SK-N-MC (cell line): Measurements from ENCODE around the gene MOXD1.

ENCODE experiments used
- EZH2 ChIP-seq: fragments of 200-600 bp; sonication (generic); IDR thresholded peaks from one replicate; pipeline ENCODE4 v1.6.1; 2017; ENCODE audit warnings: antibody characterized with exemption
- POLR2AphosphoS5 ChIP-seq: IDR thresholded peaks from 2 replicates; pipeline ENCODE4 v1.6.1; 2012; ENCODE audit warnings: mild to moderate bottlenecking, low read depth, low read length, borderline replicate concordance

DNA sequence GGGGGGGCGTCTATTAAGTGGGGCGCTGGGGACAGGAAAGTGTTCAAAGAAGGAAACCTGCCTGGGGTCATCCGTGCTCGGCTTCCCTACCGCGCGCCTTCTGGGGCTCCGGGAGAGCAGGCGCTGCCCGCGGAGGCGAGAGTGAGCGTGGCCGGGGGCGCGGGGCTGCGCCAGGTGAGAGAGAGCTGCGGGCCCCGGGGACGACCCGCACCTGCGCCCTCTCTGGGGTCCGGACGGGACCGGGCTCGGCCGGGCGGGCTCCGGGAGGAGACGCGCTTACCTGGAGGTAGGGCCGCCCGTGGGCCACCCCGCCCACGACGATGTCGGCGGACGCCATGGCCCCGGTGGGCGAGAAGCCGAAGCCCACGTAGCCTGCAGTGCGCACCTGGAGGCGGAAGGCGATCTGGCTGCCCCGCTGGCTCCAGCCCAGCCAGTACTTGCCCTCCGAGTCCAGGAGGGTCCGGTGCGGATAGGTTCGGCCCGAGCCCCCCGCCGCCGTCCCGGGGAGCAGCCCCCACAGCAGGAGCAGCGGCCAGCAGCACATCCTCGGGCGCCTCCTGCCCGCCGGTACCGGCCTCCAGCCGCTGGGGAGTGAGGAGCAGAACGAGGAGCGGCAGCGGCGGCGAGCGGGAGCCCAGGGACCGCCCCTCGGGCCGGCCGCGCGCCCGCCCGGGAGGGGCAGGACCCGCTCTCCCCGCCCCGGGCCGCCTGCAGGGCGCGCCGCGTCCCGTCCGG, at the start of gene MOXD1:
- no peak for TF ChIP-seq POLR2AphosphoS5
- TF ChIP-seq EZH2 = no peak
